HepG2 (cell line): ENCODE data around the gene MEF2B. TPM values are rescaled to one million over a fixed set of nuclear protein-coding genes. Genes with fewer than 3 reads are reported as not detected.
A peak's percentile ranks its signal among the peaks of the same experiment; 100 is the strongest.

ENCODE experiments used
- ATRX ChIP-seq: sonication (generic); formaldehyde crosslinking; IDR thresholded peaks from 2 replicates; pipeline ENCODE4 v1.4.0; 2020; ENCODE audit warnings: missing genetic modification reagents, borderline replicate concordance
- ESRRA ChIP-seq: sonication (generic); formaldehyde crosslinking; IDR thresholded peaks from 2 replicates; pipeline ENCODE4 v1.5.1; 2020; ENCODE audit warnings: mild to moderate bottlenecking, low read depth, missing genetic modification reagents
- HNRNPUL1 ChIP-seq: fragments of 200-400 bp; formaldehyde crosslinking; IDR thresholded peaks from 2 replicates; pipeline ENCODE4 v1.6.1; 2017; ENCODE audit warnings: low read depth, mild to moderate bottlenecking, low read length, moderate library complexity
- NR2F2 ChIP-seq: IDR thresholded peaks from 2 replicates; pipeline ENCODE4 v1.6.1; 2012; ENCODE audit warnings: low read depth, inconsistent platforms, borderline replicate concordance
- ZBTB3 ChIP-seq: sonication (generic); formaldehyde crosslinking; IDR thresholded peaks from 2 replicates; pipeline ENCODE4 v1.4.0; 2020; ENCODE audit warnings: low read depth, mild to moderate bottlenecking, moderate library complexity, missing genetic modification reagents, borderline replicate concordance
- polyA plus RNA-seq, 8 experiments: library from polyadenylated mRNA; depleted of rRNA in 3 of 8; stranded (reverse) in 7 of 8; unstranded in 1 of 8; fragments of >200 nt; fragmentation: Illumina TruSeq in 4 of 8; extraction: Trizol in 4 of 8; gene quantifications; 2 replicates each; pipeline versions ENCODE4 v1.2.1 to v1.2.3, GENCODE V29; 2011 to 2016; ENCODE audit warnings: low read depth in 4 of 8, missing spikeins in 1 of 8, mixed read lengths in 1 of 8; ENCODE audit not compliant: insufficient read depth in 1 of 8
- total RNA-seq, 5 experiments: library from RNA; depleted of rRNA; stranded (reverse); fragments of >200 nt; fragmentation: Illumina TruSeq; extraction: Trizol; gene quantifications; 2 replicates each; pipeline ENCODE4 v1.2.3, GENCODE V29; 2016; ENCODE audit warnings: low read depth in 1 of 5
- TF ChIP-seq, protein P1 (sequence below): sonication (generic); formaldehyde crosslinking; IDR thresholded peaks from 2 replicates; pipeline ENCODE4 v1.5.0; 2020; ENCODE audit warnings: mild to moderate bottlenecking, missing genetic modification reagents, borderline replicate concordance
- TF ChIP-seq, protein P2 (sequence below): sonication (generic); formaldehyde crosslinking; IDR thresholded peaks from 2 replicates; pipeline ENCODE4 v1.4.0; 2020; ENCODE audit warnings: mild to moderate bottlenecking, missing genetic modification reagents

The MEF2B gene
- total and polyA plus RNA-seq, 2 of the 13 experiments (the other 11 are each of a cell fraction or from before 2014, with no cell fraction given), result 1.2 to 1.7 TPM

GRCh38 chr19:19096641-19097627, 73.1 kb downstream of the MEF2B start (continued):
- TF ChIP-seq, protein P1, sequence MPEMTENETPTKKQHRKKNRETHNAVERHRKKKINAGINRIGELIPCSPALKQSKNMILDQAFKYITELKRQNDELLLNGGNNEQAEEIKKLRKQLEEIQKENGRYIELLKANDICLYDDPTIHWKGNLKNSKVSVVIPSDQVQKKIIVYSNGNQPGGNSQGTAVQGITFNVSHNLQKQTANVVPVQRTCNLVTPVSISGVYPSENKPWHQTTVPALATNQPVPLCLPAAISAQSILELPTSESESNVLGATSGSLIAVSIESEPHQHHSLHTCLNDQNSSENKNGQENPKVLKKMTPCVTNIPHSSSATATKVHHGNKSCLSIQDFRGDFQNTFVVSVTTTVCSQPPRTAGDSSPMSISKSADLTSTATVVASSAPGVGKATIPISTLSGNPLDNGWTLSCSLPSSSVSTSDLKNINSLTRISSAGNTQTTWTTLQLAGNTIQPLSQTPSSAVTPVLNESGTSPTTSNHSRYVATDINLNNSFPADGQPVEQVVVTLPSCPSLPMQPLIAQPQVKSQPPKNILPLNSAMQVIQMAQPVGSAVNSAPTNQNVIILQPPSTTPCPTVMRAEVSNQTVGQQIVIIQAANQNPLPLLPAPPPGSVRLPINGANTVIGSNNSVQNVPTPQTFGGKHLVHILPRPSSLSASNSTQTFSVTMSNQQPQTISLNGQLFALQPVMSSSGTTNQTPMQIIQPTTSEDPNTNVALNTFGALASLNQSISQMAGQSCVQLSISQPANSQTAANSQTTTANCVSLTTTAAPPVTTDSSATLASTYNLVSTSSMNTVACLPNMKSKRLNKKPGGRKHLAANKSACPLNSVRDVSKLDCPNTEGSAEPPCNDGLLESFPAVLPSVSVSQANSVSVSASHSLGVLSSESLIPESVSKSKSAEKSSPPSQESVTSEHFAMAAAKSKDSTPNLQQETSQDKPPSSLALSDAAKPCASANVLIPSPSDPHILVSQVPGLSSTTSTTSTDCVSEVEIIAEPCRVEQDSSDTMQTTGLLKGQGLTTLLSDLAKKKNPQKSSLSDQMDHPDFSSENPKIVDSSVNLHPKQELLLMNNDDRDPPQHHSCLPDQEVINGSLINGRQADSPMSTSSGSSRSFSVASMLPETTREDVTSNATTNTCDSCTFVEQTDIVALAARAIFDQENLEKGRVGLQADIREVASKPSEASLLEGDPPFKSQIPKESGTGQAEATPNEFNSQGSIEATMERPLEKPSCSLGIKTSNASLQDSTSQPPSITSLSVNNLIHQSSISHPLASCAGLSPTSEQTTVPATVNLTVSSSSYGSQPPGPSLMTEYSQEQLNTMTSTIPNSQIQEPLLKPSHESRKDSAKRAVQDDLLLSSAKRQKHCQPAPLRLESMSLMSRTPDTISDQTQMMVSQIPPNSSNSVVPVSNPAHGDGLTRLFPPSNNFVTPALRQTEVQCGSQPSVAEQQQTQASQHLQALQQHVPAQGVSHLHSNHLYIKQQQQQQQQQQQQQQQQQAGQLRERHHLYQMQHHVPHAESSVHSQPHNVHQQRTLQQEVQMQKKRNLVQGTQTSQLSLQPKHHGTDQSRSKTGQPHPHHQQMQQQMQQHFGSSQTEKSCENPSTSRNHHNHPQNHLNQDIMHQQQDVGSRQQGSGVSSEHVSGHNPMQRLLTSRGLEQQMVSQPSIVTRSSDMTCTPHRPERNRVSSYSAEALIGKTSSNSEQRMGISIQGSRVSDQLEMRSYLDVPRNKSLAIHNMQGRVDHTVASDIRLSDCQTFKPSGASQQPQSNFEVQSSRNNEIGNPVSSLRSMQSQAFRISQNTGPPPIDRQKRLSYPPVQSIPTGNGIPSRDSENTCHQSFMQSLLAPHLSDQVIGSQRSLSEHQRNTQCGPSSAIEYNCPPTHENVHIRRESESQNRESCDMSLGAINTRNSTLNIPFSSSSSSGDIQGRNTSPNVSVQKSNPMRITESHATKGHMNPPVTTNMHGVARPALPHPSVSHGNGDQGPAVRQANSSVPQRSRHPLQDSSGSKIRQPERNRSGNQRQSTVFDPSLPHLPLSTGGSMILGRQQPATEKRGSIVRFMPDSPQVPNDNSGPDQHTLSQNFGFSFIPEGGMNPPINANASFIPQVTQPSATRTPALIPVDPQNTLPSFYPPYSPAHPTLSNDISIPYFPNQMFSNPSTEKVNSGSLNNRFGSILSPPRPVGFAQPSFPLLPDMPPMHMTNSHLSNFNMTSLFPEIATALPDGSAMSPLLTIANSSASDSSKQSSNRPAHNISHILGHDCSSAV (CRISPR knock-in tag), result no peak
- TF ChIP-seq ESRRA (peak; percentile 89), NR2F2 (peak; percentile 89), ATRX (CRISPR knock-in tag) (no peak), HNRNPUL1 (no peak), ZBTB3 (CRISPR knock-in tag) (no peak)
- TF ChIP-seq, protein P2, sequence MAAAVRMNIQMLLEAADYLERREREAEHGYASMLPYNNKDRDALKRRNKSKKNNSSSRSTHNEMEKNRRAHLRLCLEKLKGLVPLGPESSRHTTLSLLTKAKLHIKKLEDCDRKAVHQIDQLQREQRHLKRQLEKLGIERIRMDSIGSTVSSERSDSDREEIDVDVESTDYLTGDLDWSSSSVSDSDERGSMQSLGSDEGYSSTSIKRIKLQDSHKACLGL (CRISPR knock-in tag), result peak; percentile 26; the same call in 1 of the 2 replicates
- TF ChIP-seq, all 625 proteins: peak for 322
